Neuron (in vitro differentiated cells): Measurements from ENCODE around the gene SLC8B1.

Experiments used
- H2AFZ ChIP-seq: one replicate; pipeline ENCODE4 v1.6.1; 2013; ENCODE audit warnings: low read depth, mild to moderate bottlenecking, inconsistent platforms, low read length, moderate library complexity
- H3K27me3 ChIP-seq: one replicate; pipeline ENCODE4 v1.6.1; 2013; ENCODE audit warnings: low read length; ENCODE audit not compliant: insufficient read depth
- H3K36me3 ChIP-seq: one replicate; pipeline ENCODE4 v1.6.1; 2013; ENCODE audit warnings: low read length; ENCODE audit not compliant: insufficient read depth
- H3K4me1 ChIP-seq: one replicate; pipeline ENCODE4 v1.6.1; 2013; ENCODE audit warnings: low read length; ENCODE audit not compliant: insufficient read depth
- H3K4me3 ChIP-seq: 2 replicates; pipeline ENCODE4 v1.5.1; 2013; ENCODE audit warnings: mild to moderate bottlenecking, low read length, moderate library complexity
- H3K9me3 ChIP-seq: one replicate; pipeline ENCODE4 v1.6.1; 2013; ENCODE audit warnings: low read length

Gene SLC8B1

GRCh38 chr12:113346353-113346752 lies 11.4 kb upstream of the SLC8B1 start:
- no peaks in the 10 kb centered on the region for H3K36me3 ChIP-seq
- peaks cover 2% of the 10 kb centered on the region for H3K27me3 ChIP-seq
- H3K9me3 ChIP-seq = no peaks in the 10 kb centered on the region
- no peak overlapping the region for H2AFZ ChIP-seq
- H3K4me3 ChIP-seq = no peak overlapping the region
- peaks cover 8% of the 10 kb centered on the region for H3K4me1 ChIP-seq

GRCh38 chr12:113345318-113345717 lies 10.4 kb upstream of the SLC8B1 start:
- Histone ChIP-seq H3K36me3 (no peaks in the 10 kb centered on the region), H3K27me3 (peaks cover 3% of the 10 kb centered on the region), H3K4me1 (peaks cover 8% of the 10 kb centered on the region)

GRCh38 chr12:113341535-113341934 lies 6.6 kb upstream of the SLC8B1 start:
- H3K4me1 ChIP-seq = no peaks in the 10 kb centered on the region
- no peak overlapping the region for H2AFZ ChIP-seq
- H3K36me3 ChIP-seq = no peaks in the 10 kb centered on the region
- peaks cover 3% of the 10 kb centered on the region for H3K27me3 ChIP-seq
- H3K9me3 ChIP-seq = no peaks in the 10 kb centered on the region
- H3K4me3 ChIP-seq = no peak overlapping the region

More at GRCh38 chr12:113345318-113345717, 10.4 kb upstream of the SLC8B1 start:
- Histone ChIP-seq H3K9me3 (no peaks in the 10 kb centered on the region), H3K4me3 (no peak overlapping the region), H2AFZ (no peak overlapping the region)

GRCh38 chr12:113340061-113340460 lies 5.2 kb upstream of the SLC8B1 start:
- Histone ChIP-seq H3K27me3 (peaks cover 3% of the 10 kb centered on the region), H3K36me3 (no peaks in the 10 kb centered on the region), H3K9me3 (no peaks in the 10 kb centered on the region), H3K4me1 (no peaks in the 10 kb centered on the region), H3K4me3 (no peak overlapping the region), H2AFZ (no peak overlapping the region)

GRCh38 chr12:113339540-113339939 lies 4.6 kb upstream of the SLC8B1 start:
- H3K9me3 ChIP-seq = no peaks in the 10 kb centered on the region
- H2AFZ ChIP-seq = no peak overlapping the region
- peaks cover 3% of the 10 kb centered on the region for H3K27me3 ChIP-seq
- H3K36me3 ChIP-seq = no peaks in the 10 kb centered on the region
- H3K4me1 ChIP-seq = no peaks in the 10 kb centered on the region
- H3K4me3 ChIP-seq = no peak overlapping the region

- Histone ChIP-seq H3K27me3 (no peaks in the 10 kb centered on the region), H3K9me3 (no peaks in the 10 kb centered on the region), H3K36me3 (no peaks in the 10 kb centered on the region), H2AFZ (no peak overlapping the region), H3K4me3 (peak overlapping the region; percentile 61), H3K4me1 (no peaks in the 10 kb centered on the region)
Observed at GRCh38 chr12:113333877-113334785, 778 bp downstream of the SLC8B1 start.

- Histone ChIP-seq H3K4me1 (no peaks in the 10 kb centered on the region), H3K36me3 (no peaks in the 10 kb centered on the region), H3K4me3 (no peak overlapping the region), H2AFZ (no peak overlapping the region), H3K9me3 (no peaks in the 10 kb centered on the region), H3K27me3 (no peaks in the 10 kb centered on the region)
Observed at GRCh38 chr12:113333418-113333750, 1.5 kb downstream of the SLC8B1 start.

- Histone ChIP-seq H2AFZ (no peak overlapping the region), H3K9me3 (no peaks in the 10 kb centered on the region), H3K27me3 (no peaks in the 10 kb centered on the region), H3K4me1 (no peaks in the 10 kb centered on the region), H3K36me3 (no peaks in the 10 kb centered on the region), H3K4me3 (no peak overlapping the region)
Observed at GRCh38 chr12:113332688-113333417, 2.1 kb downstream of the SLC8B1 start.

GRCh38 chr12:113330505-113330904 lies 4.4 kb downstream of the SLC8B1 start:
- Histone ChIP-seq H2AFZ (no peak overlapping the region), H3K27me3 (no peaks in the 10 kb centered on the region), H3K4me1 (no peaks in the 10 kb centered on the region), H3K9me3 (no peaks in the 10 kb centered on the region), H3K4me3 (no peak overlapping the region), H3K36me3 (no peaks in the 10 kb centered on the region)

- Histone ChIP-seq H2AFZ (no peak overlapping the region), H3K4me1 (no peaks in the 10 kb centered on the region), H3K9me3 (no peaks in the 10 kb centered on the region), H3K36me3 (no peaks in the 10 kb centered on the region), H3K4me3 (no peak overlapping the region), H3K27me3 (no peaks in the 10 kb centered on the region)
Observed at GRCh38 chr12:113329791-113330417, 5.0 kb downstream of the SLC8B1 start.

GRCh38 chr12:113329022-113329790 lies 5.7 kb downstream of the SLC8B1 start:
- Histone ChIP-seq H3K4me1 (no peaks in the 10 kb centered on the region), H3K4me3 (no peak overlapping the region), H3K9me3 (no peaks in the 10 kb centered on the region), H2AFZ (no peak overlapping the region), H3K36me3 (no peaks in the 10 kb centered on the region), H3K27me3 (no peaks in the 10 kb centered on the region)

- no peaks in the 10 kb centered on the region for H3K36me3 ChIP-seq
- H3K4me1 ChIP-seq = no peaks in the 10 kb centered on the region
- H2AFZ ChIP-seq = no peak overlapping the region
- no peak overlapping the region for H3K4me3 ChIP-seq
- H3K27me3 ChIP-seq = no peaks in the 10 kb centered on the region
- H3K9me3 ChIP-seq = no peaks in the 10 kb centered on the region
Observed at GRCh38 chr12:113328368-113328889, 6.5 kb downstream of the SLC8B1 start.
